IMR-90 (cell line): ENCODE results near the gene ATPAF1. TPM values are rescaled to one million over a fixed set of nuclear protein-coding genes. Genes with fewer than 3 reads are reported as not detected.
"Not testable (repeated sequence)": the region's sequence is repeated elsewhere in the genome, so short reads cannot be mapped to it uniquely, and the experiment has no call there.

ENCODE experiments used
- ATAC-seq: fragments of 200-7000 bp; cut with Tn5 transposase; 2 replicates; pipeline ENCODE4 v1.9.1; 2020; ENCODE audit warnings: low read depth, mild to moderate bottlenecking, moderate library complexity
- BruUV-seq: library from RNA; stranded (reverse); fragments of 400-500 nt; replicated peaks from 2 replicates; lab custom pipeline; 2021; lab: Mats Ljungman, UMichigan
- CTCF ChIA-PET: fragments of 300-600 bp; formaldehyde crosslinking; extraction: SDS; loops from one replicate; lab custom pipeline; 2021; ENCODE audit warnings: antibody characterized with exemption; lab: Yijun Ruan, JAX
- POLR2A ChIA-PET: fragments of 300-600 bp; sonication (Branson Sonifier 250); formaldehyde crosslinking; loops from one replicate; lab custom pipeline; 2022; ENCODE audit warnings: antibody characterized with exemption; ENCODE audit not compliant: unreplicated experiment; lab: Charles Lee
- DNase-seq: peaks from one replicate; pipeline ENCODE4 v3.0.0; 2013
- H2AFZ ChIP-seq: replicated peaks from 2 replicates; pipeline ENCODE3; 2013; ENCODE audit warnings: low read length, mild to moderate bottlenecking; ENCODE audit not compliant: poor library complexity
- H2AK5ac ChIP-seq: 2 replicates; pipeline ENCODE4 v1.6.1; 2013; ENCODE audit warnings: low read depth, low read length, inconsistent platforms
- H2AK9ac ChIP-seq: replicated peaks from 2 replicates; pipeline ENCODE3; 2013; ENCODE audit warnings: mild to moderate bottlenecking, low read depth, low read length, moderate library complexity; ENCODE audit not compliant: poor library complexity
- H2BK120ac ChIP-seq: 2 replicates; pipeline ENCODE4 v1.6.1; 2013; ENCODE audit warnings: low read depth, low read length, inconsistent platforms
- H2BK15ac ChIP-seq: 3 replicates; pipeline ENCODE4 v1.6.1; 2013; ENCODE audit warnings: low read depth, low read length, inconsistent platforms
- H2BK20ac ChIP-seq: 2 replicates; pipeline ENCODE4 v1.6.1; 2013; ENCODE audit warnings: low read depth, mild to moderate bottlenecking, inconsistent platforms, low read length, moderate library complexity
- H2BK5ac ChIP-seq: 2 replicates; pipeline ENCODE4 v1.6.1; 2013; ENCODE audit warnings: mild to moderate bottlenecking, low read depth, low read length, inconsistent platforms; ENCODE audit not compliant: poor library complexity, severe bottlenecking
- H3K14ac ChIP-seq: replicated peaks from 2 replicates; pipeline ENCODE4 v1.6.1; 2013; ENCODE audit warnings: low read depth, low read length, inconsistent platforms
- H3K18ac ChIP-seq: 2 replicates; pipeline ENCODE4 v1.6.1; 2013; ENCODE audit warnings: low read depth, low read length, control low read depth
- H3K23ac ChIP-seq: 2 replicates; pipeline ENCODE4 v1.6.1; 2013; ENCODE audit warnings: low read depth, low read length, inconsistent platforms
- H3K27ac ChIP-seq: 2 replicates; pipeline ENCODE4 v1.5.1; 2013; ENCODE audit warnings: mild to moderate bottlenecking, control low read depth, low read length; ENCODE audit not compliant: insufficient read depth
- H3K27me3 ChIP-seq: 2 replicates; pipeline ENCODE4 v1.6.1; 2013; ENCODE audit warnings: low read length; ENCODE audit not compliant: control insufficient read depth, insufficient read depth
- H3K36me3 ChIP-seq: 2 replicates; pipeline ENCODE4 v1.6.1; 2013; ENCODE audit warnings: low read length, mixed read lengths; ENCODE audit not compliant: control insufficient read depth, insufficient read depth
- H3K4ac ChIP-seq: 2 replicates; pipeline ENCODE4 v1.6.1; 2013; ENCODE audit warnings: low read depth, low read length, inconsistent platforms
- H3K4me1 ChIP-seq: 2 replicates; pipeline ENCODE4 v1.6.1; 2013; ENCODE audit warnings: low read length, mixed read lengths; ENCODE audit not compliant: control insufficient read depth, insufficient read depth
- H3K4me2 ChIP-seq: 2 replicates; pipeline ENCODE4 v1.6.1; 2013; ENCODE audit warnings: low read depth, mild to moderate bottlenecking, control low read depth, low read length, moderate library complexity
- H3K4me3 ChIP-seq: 2 replicates; pipeline ENCODE4 v1.5.1; 2013; ENCODE audit warnings: low read depth, mild to moderate bottlenecking, control low read depth, low read length, moderate library complexity; ENCODE audit not compliant: insufficient read depth
- H3K56ac ChIP-seq: 2 replicates; pipeline ENCODE4 v1.6.1; 2013; ENCODE audit warnings: low read length, inconsistent platforms; ENCODE audit not compliant: insufficient read depth; ENCODE audit errors: extremely low read depth
- H3K79me1 ChIP-seq, 2 experiments: 2 replicates each; pipeline ENCODE4 v1.6.1; 2013; ENCODE audit warnings: low read length in 2 of 2, inconsistent platforms in 1 of 2, low read depth in 1 of 2
- H3K9ac ChIP-seq: 2 replicates; pipeline ENCODE4 v1.6.1; 2013; ENCODE audit warnings: low read depth, low read length, control low read depth
- H3K9me1 ChIP-seq: 2 replicates; pipeline ENCODE4 v1.6.1; 2013; ENCODE audit warnings: low read length, inconsistent platforms; ENCODE audit not compliant: insufficient read depth
- H3K9me3 ChIP-seq: 2 replicates; pipeline ENCODE4 v1.6.1; 2013; ENCODE audit warnings: low read length; ENCODE audit not compliant: control insufficient read depth, insufficient read depth
- H4K20me1 ChIP-seq: 2 replicates; pipeline ENCODE4 v1.6.1; 2013; ENCODE audit warnings: low read length, inconsistent platforms; ENCODE audit not compliant: insufficient read depth
- H4K5ac ChIP-seq: 2 replicates; pipeline ENCODE4 v1.6.1; 2013; ENCODE audit warnings: mild to moderate bottlenecking, low read depth, low read length, control low read depth
- H4K8ac ChIP-seq, 2 experiments: 2 replicates each; pipeline ENCODE4 v1.6.1; 2013; ENCODE audit warnings: low read depth in 2 of 2, low read length in 2 of 2, control low read depth in 1 of 2, inconsistent platforms in 1 of 2
- H4K91ac ChIP-seq: 2 replicates; pipeline ENCODE4 v1.6.1; 2013; ENCODE audit warnings: low read depth, low read length, inconsistent platforms; ENCODE audit not compliant: insufficient read depth
- WGBS, 2 experiments: methylation state at CpG; one replicate each; pipeline versions ENCODE4 v1.1.5 to v1.1.7; 2013; ENCODE audit warnings: missing lambda C conversion rate in 2 of 2; ENCODE audit not compliant: insufficient read length in 1 of 2; ENCODE audit errors: extremely low coverage in 2 of 2; 5-methylcytosine and 5-hydroxymethylcytosine counted together
- dilution Hi-C: fragments of 300-500 bp; cut with HindIII; formaldehyde crosslinking; loops from one replicate; pipeline ENCODE4 v1.14.3; 2018; ENCODE audit warnings: low sequenced_read_pairs; ENCODE audit not compliant: unreplicated experiment
- in situ Hi-C: fragments of 300-500 bp; cut with MboI; formaldehyde crosslinking; loops from 3 replicates; pipeline ENCODE4 v1.14.3; 2019; ENCODE audit warnings: low sequenced_read_pairs, inconsistent platforms, mixed read lengths
- intact Hi-C: fragments of 100-400 bp; cut with micrococcal nuclease; formaldehyde crosslinking; loops from 2 replicates; pipeline ENCODE4 v1.10.0; 2022
- polyA plus RNA-seq, 3 experiments: library from polyadenylated mRNA; depleted of rRNA; stranded (reverse); fragments of >200 nt; gene quantifications; 2 replicates each; pipeline ENCODE4 v1.2.3, GENCODE V29; 2012; ENCODE audit warnings: low replicate concordance in 1 of 3
- total RNA-seq: library from RNA; depleted of rRNA; stranded (reverse); fragments of >200 nt; gene quantifications from 2 replicates; pipeline ENCODE4 v1.2.3, GENCODE V29; 2012

ATPAF1 gene
- total and polyA plus RNA-seq, 2 of the 4 experiments (the other 2 are of a cell fraction), result 55.5 to 80.3 TPM

DNA sequence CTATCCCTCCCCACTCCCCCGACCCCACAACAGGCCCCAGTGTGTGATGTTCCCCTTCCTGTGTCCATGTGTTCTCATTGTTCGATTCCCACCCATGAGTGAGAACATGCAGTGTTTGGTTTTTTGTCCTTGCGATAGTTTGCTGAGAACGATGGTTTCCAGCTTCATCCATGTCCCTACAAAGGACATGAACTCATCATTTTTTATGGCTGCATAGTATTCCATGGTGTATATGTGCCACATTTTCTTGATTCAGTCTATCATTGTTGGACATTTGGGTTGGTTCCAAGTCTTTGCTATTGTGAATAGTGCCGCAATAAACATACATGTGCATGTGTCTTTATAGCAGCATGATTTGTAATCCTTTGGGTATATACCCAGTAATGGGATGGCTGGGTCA, 5.2 kb downstream of the ATPAF1 start:
- H3K27ac ChIP-seq, POLR2A ChIA-PET, H4K91ac ChIP-seq, in situ Hi-C loops, H2AFZ ChIP-seq, ATAC-seq, H3K18ac ChIP-seq, H3K9ac ChIP-seq, intact Hi-C loops, H3K4me2 ChIP-seq, CTCF ChIA-PET, BruUV-seq, H2BK5ac ChIP-seq, H3K23ac ChIP-seq, dilution Hi-C loops, H2BK15ac ChIP-seq, H3K27me3 ChIP-seq, H3K4me3 ChIP-seq, H3K4ac ChIP-seq, H2BK120ac ChIP-seq, H3K9me3 ChIP-seq, H2AK5ac ChIP-seq, DNase-seq, H4K5ac ChIP-seq, H3K56ac ChIP-seq, H2BK20ac ChIP-seq, H3K4me1 ChIP-seq, H4K8ac ChIP-seq, H3K14ac ChIP-seq, H4K20me1 ChIP-seq, H3K9me1 ChIP-seq, H2AK9ac ChIP-seq: not testable (repeated sequence)
- WGBS, 2 experiments, result no CpG with 5 or more reads among the region's 5 CpGs
- H3K79me1 ChIP-seq, result peaks cover 16 to 32% of the 10 kb centered on the region in 2 experiments
- peaks cover 13% of the 10 kb centered on the region for H3K36me3 ChIP-seq

DNA sequence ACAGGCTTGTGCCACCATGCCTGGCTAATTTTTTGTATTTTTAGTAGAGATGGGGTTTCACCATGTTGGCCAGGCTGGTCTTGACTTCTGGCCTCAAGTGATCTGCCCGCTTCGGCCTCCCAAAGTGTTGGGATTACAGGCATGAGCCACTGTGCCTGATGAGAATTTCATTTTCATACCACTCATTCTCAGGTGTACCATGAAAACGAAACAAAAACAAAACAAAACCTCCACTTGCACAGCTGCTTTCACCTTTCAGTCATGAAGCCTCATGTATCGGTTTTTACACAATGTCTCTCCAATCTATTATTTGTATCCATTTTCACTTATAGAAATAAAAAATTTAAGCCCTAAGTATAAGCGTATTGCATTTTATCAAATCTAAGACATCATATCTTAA, 8.0 kb downstream of the ATPAF1 start:
- H2AFZ ChIP-seq, H4K5ac ChIP-seq, H3K9ac ChIP-seq, H4K91ac ChIP-seq, H3K4me1 ChIP-seq, H2BK120ac ChIP-seq, ATAC-seq, H3K27ac ChIP-seq, H2BK20ac ChIP-seq, CTCF ChIA-PET, H3K23ac ChIP-seq, H2AK9ac ChIP-seq, DNase-seq, H3K9me1 ChIP-seq, H3K4me2 ChIP-seq, H4K8ac ChIP-seq, H2BK5ac ChIP-seq, H2AK5ac ChIP-seq, H4K20me1 ChIP-seq, H2BK15ac ChIP-seq, H3K4me3 ChIP-seq, BruUV-seq, H3K4ac ChIP-seq, POLR2A ChIA-PET, in situ Hi-C loops, H3K18ac ChIP-seq, H3K27me3 ChIP-seq, H3K14ac ChIP-seq, dilution Hi-C loops, H3K9me3 ChIP-seq, H3K56ac ChIP-seq, intact Hi-C loops: not testable (repeated sequence)
- Histone ChIP-seq H3K79me1 (peaks cover 2 to 10% of the 10 kb centered on the region in 2 experiments; a peak in 1 of 4 replicates), H3K36me3 (peaks cover 18% of the 10 kb centered on the region)
- no CpG with 5 or more reads among the region's 5 CpGs for WGBS, 2 experiments
